Activated CD8-positive, alpha-beta memory T cell treated with anti-CD3 and anti-CD28 coated beads, Interleukin-2, amount 50 U/mL, for 1 hour (primary cell): ENCODE measurements around the gene FBLN7.

Experiments used
- DNase-seq: peaks from one replicate; pipeline ENCODE4 v3.0.0-alpha.2; 2020; ENCODE audit errors: extremely low read depth

Gene FBLN7

DNA sequence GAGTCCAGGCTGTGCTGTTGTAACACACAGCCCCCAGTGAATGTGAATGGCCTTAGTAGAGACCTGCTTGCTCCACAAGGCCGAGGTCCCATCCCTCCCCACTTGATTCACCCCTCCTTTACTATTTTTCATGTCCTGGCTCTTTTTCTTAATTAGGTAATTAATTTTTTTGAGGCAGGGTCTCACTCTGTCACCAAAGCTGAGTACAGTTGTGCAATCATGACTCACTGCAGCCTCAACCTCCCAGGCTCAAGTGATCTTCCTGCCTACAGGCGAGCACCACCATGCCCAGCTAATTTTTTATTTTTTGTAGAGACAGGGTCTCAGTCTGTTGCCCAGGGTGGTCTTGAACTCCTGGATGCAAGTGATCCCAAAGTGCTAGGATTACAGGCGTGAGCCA is 19.3 kb downstream of the FBLN7 start:
- DNase-seq: no peak

DNA sequence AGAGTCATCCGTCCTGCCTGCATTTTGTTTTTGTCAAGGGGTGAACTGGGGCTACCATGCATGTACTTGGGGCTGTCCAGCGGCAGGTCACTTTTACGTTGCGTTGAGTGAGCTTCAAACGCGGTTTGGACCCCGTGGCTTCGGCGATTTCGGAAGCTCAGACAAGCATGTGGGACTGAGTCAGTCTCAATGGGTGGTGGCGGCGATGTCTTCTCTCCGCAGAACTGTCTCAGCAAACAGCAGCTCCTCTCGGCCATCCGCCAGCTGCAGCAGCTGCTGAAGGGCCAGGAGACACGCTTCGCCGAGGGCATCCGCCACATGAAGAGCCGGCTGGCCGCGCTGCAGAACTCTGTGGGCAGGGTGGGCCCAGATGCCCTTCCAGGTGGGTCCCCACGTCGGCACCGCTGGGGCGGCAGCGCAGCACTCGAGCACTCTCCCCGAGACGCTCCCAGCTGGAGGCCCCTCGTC is 21.3 kb downstream of the FBLN7 start:
- DNase-seq: no peak

DNA sequence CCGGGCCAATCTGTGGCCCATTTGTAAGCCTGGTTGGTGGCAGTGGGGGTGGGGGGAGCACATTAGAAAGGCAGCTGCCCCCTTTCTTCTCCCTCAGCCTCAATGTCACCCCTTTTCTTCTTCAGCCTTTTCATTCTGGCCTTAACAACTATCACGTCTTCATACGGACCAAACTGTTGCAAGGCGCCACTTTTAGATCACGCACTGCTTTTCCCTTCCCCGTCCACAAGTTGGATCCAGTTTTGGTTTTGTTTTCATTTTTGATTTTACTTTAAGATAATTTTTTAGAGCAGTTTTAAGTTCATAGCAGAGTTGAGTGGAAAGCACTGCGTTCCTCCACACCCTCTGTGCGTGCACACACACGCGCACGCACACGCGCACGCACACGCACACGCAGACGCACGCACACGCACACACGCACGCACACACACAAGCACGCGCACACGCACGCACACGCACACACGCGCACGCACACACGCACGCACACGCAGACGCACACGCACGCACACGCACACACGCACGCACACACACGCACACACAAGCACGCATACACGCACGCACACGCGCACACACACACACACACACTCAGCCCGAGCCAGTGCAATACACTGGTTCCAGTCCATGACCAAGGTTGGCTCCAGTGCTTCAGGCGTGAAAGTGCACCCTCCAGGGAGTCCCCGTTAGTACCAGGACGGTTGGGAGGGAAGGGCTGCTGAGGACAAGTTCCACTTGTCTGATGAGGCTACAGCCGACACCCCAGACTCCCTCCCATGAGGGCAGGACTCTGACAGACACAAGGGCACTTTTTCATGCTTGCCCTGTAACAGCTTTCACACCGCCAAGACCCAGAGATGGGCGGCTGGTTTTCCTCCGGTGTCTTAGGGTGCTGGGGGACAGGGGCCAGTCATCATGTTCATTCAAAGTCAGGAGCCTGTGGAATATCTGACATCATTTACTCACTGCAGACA is 22.4 kb downstream of the FBLN7 start:
- no peak for DNase-seq

DNA sequence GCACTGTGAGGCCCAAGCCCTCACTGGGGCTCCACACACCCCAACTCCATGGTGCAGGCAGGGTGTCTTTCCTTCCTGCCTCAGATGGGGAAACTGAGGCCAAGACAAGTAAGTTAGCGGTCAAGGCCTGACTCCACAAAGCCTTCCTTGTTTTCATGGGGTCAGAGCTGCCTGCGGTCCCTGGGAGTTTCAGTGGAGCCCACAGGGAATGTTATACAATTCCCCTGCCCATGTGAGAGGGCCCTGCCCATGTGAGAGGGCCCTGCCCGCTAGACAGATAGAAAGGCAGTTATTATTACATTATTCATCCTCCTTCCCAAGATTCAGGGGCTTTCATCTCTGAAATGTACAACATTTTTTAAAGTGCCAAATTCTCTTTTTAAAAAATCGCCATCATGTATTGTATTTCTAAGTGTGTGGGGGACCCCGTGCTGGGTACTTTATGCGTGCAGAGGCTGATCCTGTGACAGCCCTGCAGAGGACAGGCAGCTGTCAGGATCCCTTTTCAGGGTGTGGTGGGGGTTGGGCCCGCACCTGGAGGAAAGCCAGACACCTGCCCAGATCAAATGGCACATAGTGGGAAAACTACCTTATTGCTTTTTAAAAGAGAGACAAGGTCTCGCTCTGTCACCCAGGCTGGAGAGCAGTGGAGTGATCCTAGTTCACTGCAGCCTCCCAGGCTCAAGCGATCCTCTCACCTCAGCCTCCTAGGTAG is 23.4 kb downstream of the FBLN7 start:
- no peak for DNase-seq

DNA sequence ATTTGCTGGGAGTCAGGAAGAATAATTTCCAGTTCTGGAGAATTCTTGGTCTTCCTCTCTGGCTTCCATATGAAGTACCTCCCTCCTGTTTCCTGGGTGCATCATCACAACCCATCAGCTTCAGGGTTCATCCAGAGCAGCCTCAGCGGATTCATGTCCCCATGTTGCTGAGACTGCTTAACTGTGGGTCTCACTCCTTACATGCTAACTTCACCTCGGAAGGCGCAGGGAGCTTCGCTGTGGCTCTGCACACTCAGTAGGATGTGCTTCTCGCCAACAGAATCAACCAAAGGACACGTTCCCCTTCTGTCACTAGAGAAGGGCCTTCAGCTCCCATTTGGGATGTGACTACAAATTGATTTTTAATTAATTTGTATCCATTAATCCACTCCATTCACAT is 24.2 kb downstream of the FBLN7 start:
- no peak for DNase-seq

DNA sequence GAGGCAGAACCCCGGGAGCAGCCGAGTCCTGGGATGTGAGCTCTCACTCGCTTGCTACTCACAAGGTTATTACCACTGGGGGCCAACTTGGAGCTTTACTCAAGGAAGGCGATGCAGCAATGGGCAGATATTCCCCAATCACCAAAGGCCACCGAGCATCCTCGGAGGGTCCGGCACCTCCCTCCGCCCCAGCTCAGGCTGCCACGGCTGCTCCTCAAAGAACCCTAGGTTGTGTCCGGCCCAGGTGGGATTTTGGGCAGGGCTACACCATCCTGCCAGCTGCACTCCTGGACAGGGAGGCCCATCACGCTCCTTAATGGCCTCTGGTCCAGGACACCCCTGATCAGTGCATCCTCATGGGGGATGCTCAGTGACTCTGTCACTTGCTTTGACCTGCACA is 24.8 kb downstream of the FBLN7 start:
- no peak for DNase-seq

DNA sequence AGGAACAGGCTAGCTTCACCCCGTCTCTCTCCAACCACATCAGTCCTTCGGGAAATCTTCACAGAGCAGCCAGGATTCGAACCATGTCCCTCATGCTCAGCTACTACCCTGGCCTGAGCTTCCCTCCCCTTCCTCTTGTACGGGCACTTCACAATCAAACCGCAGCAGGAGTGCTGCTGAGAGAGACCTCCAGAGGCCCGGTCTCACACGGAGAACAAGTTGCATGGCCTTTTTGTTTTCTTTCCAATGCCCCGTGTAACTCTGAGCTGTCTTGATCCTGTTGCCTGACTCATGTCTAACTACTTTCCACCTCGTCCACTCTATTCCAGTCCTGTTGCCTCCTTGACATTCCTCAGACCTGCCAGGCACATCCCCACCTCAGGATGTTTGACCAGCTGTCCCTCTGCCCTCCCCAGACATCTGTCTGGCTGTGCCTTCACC is 25.4 kb downstream of the FBLN7 start:
- no peak for DNase-seq

DNA sequence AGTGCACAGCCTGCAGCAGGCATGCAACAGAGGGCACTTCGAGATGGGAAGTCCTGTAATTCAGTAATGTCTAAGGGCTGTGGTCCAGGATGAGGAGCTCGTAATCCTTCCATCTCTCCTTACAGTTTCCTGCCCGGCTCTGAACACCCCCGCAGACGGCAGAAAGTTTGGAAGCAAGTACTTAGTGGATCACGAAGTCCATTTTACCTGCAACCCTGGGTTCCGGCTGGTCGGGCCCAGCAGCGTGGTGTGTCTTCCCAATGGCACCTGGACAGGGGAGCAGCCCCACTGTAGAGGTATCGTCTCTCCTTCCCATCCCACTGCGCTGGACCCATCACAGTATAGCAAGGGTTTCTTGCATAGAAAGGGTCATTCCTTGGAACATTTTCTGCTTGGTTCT is 26.7 kb downstream of the FBLN7 start:
- no peak for DNase-seq

DNA sequence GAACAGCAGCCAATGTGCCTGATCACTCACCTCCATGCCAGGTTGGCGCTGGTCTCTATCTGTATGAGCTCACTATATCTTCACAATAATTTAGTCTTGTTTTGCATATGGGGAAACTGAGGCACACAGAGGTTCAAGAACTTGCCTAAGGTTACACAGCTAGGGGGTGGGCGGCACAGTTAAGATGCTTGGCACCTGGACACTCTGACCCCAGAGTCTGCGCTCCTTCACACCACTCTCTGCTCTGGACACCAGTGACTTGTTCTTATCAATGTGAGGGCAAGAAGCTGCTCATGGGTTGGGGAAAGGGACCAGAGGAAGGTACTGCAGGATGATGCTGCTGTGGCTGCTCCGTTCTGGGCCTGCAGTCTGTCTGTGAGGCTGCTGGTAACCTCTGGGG is 27.1 kb downstream of the FBLN7 start:
- no peak for DNase-seq

DNA sequence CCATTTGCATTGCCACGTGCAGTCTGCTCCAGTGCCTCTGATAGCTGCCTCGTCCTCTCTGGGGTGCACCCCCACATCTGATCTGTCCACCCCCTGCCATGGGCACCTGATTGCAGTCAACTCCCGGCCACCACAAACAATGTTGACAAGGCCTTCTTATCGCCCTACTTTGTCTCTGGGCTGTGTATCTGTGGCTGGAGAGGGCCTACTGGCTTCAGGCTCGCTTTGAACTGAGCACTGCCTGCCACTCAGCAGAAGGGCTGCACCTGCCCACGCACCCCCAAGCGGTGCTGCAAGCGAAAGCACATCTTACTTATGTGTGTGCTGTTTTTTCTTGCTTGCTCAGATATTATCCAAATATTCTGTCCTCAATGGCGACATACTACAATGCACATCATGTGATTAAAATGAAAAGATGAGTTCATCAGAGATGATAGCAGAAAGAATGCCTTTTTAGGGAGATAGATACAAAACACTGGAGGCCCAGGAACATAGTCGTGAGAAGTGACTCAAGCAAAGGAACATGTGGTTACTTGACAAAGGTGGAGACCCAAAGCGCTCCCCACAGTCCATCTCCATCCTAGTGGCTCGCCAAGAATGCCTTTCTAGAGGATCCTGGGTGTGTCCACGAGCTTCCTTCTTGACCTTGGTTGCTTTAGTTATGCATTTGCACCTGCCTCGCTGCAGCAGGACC is 28.8 kb downstream of the FBLN7 start:
- no peak for DNase-seq

DNA sequence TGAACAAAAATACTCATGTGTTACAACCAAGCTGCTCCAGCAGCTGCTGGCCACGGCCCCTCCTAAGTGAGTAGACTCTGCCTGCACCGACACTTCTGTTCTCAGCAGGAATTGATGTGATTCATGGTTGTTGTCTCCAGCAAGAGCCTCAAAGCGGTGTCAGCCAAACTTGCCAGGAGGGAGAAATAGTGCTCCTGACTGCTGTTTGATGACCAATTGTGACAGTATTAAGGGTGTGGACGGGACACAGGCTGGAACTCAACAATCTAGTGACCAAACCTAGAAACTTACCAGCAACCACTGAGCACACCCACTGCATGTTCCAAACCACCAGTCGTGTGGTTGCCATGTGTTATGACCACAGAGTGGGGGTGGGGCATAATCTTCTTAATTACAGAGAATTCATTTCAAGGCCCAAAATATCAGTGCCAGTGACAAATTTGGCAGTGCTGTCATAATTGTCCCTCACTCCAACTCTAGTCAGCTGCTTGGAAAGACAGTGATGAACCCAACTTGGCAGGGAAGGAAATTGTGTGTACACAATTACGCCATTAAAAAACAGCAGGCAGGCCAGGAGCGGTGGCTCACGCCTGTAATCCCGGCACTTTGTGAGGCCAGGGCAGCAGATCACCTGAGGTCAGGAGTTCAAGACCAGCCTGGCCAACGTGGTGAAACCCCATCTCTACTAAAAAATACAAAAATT is 30.4 kb downstream of the FBLN7 start:
- no peak for DNase-seq

DNA sequence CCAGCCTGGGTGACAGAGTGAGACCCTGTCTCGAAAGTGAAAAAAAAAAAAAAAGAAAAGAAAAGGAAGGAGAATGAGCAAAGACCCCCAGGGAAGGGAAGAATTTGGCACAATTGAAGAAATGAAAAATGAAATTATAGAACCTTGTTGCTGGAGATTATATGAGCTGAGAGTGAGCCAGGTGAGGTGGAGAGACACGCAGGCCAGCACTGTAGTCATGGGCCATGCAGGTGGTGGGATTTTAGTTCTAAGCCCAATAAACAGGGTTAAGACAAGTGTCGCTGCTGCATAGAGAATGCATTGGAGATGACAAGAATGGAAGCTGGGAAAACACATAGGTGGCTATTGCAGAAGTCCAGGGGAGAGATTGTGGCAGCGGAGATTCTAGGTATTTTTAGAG is 32.3 kb downstream of the FBLN7 start:
- DNase-seq: no peak

DNA sequence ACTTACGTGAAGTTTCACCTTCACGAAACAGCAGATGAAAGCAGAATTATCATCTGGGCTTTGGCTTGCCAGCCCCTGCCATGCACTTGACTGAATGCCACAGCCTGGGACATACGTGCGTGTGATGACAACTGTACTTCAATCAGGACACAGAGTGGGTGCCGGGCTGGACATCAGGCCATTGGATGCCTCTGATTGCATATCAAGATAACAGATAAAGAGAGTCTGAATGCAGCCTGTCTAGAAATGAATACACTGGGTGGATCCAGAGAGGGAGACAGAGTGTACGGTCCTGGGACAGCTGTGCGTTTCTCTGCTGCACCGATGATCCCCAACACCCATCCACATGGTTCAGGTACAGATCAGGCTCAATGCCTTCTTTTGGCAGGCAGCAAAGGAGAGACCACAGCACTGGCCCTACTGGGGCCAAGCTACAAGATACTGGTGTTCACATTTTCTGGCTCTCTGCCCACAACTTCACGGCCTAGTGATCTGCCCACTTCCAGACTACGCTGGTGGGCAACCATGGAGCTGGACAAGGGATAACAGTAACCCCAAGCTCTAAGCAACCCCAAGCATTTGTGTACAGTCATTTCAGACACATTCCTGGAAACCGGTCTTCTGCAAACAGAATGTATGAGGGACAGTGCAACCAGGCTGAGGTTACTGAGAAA is 35.6 kb downstream of the FBLN7 start:
- DNase-seq: no peak

DNA sequence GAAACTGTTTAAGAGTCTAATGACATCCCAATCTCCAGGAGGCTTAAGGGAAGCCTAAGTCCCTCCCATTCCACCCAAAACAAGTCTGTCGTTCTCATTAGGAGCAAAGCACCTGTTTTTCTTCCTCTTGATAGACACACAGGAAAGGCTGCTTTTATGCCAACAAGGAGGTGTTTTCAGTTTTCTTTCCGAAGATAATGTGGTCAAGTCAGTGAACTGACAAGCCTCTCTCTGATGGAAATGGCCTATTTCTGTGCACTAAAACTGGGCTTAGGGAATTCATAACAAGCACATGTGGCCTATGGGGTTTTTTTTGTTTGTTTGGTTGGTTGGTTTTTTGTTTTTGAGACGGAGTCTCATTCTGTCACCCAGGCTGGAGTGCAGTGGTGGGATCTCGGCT is 36.2 kb downstream of the FBLN7 start:
- DNase-seq: no peak

DNA sequence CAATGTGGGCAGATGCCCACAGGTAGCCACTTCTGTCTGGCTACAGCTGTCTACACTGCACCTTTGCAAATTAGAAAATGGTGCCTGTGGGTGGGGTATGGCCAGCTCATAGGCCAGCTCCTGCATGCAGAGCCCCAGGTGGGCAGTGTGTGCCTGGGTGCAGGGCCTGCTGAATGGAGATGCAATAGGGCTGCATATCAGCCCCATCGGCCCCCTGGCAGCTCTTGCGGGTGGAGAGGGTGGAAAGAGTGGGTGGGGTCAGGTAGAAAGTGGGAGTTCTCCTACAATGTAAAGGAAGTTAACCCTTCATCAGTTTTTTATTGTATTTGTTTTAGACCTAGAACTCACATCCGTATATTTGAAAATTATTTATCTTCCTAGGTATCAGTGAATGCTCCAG is 37.1 kb downstream of the FBLN7 start:
- no peak for DNase-seq

DNA sequence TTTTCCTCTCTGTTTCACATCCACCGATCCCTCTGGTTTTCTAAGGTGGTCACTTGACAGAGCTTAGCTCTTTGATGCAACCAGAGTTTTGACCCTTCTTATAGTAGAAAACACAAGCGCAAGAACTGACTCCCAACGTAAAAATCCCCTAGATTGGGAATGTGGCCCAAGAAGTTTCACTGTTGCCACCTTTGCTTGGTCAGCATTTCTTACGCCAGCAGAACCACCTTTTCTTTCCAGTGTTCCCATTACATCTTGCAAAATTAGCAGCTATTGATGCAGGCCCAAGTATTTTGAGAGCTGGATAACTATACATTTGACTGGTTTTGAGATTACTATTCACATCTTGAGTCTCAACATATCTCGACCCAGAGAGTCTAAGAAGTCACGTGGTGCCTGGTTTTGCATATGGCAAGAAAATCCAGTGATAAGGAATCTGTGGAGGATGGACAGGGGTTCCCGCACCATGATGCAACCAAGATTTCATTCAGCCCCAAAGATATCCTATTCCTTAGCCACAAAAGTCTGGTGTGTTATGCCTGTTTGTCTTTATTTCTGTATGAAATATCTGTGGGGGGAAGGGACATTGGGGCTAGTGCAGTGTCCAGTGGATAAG is 37.9 kb downstream of the FBLN7 start:
- DNase-seq: no peak

DNA sequence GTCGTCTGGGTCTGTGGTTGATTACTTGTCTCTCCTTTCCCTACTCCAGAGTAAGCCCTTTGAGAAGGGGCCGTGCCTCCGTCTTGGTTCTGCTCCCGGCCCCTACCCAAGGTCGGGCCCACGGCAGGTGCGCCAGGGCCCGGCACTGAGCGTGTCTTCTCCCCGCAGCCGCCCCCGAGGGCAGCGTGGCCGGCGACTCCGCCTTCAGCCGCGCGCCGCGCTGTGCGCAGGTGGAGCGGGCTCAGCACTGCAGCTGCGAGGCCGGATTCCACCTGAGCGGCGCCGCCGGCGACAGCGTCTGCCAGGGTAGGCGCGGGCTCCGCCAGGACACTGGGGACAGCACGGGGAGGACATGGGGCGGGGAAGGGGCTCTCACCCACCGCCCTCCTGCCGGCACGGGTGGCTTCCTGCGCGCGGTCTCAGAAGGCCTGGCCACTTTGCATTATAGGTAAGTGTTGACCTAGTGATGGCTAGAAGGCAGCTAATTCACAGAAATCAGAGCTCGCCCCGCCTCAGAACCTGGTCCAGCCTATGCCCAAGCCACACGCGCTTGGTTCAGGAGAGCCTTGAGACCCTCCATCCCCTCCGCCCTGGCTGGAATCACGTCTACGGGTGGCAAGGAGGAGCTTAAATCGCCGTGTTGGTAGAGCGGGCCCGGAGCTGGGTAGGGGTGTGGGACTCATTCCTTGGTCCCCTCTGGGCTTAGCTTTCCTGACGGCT is 43.5 kb downstream of the FBLN7 start:
- DNase-seq: no peak

DNA sequence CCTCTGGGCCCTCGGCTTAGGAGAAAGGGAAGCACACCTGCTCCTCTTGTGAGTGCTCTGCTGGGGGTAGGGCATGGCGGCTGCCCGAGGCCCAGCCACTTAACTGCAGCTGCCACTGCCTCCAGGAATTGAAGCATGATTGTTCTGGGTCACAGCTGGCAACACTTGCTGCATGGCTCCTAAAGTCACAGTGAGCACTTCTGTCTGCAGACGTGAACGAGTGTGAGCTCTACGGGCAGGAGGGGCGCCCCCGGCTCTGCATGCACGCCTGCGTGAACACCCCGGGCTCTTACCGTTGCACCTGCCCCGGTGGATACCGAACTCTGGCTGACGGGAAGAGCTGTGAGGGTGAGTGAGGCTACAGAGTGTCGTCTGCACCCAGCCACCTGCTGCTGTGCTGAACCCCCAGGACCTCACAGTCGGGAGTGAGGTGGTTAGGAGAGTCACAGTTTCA is 44.4 kb downstream of the FBLN7 start:
- no peak for DNase-seq

DNA sequence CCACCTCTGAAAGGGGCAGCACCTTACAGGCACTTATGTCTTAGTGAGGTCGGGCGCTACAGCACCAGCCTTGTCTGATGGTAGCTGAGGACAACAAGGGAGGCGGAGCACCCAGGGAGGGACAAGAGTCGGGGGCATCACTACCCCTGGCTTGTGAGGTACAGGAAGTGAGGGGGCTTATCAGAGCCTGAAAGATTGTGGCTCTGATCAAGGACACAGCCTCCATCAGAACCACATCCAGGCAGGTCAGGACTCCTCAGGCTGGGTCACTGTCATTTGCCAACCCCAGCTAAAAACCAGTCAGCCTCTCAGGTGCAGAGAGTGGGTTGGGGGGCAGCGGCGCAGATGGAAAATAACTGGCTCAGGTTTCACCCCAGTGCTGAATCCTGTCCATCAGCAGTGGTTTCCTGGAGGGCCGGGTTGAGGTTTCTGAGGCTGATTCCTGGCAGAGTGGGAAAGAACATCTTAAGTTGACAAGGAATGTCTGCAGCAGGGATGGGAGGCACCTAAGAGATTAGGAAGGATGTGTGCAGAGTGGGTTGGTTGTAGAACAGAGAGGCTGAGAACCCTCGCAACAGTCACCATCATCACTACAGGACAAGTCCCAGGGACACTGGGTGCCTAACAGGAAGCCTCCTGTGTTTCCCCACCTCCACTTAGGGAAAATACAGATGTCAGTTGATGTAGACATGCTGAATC is 45.3 kb downstream of the FBLN7 start:
- no peak for DNase-seq
